Panc1 (cell line): ENCODE measurements around the gene SLC6A6. TPM values are rescaled to one million over a fixed set of nuclear protein-coding genes. Genes with fewer than 3 reads are reported as not detected.

Experiments used
- ATAC-seq: fragments of 200-7000 bp; cut with Tn5 transposase; 2 replicates; pipeline ENCODE4 v1.9.1; 2020; ENCODE audit warnings: mild to moderate bottlenecking, moderate library complexity
- BruUV-seq: library from RNA; stranded (reverse); fragments of 400-500 nt; replicated peaks from 2 replicates; lab custom pipeline; 2021; lab: Mats Ljungman, UMichigan
- CTCF ChIA-PET: fragments of 300-600 bp; sonication (Branson Sonifier 250); formaldehyde crosslinking; loops from one replicate; lab custom pipeline; 2022; ENCODE audit warnings: antibody characterized with exemption; lab: Charles Lee
- POLR2A ChIA-PET: fragments of 300-600 bp; sonication (Branson Sonifier 250); formaldehyde crosslinking; loops from one replicate; lab custom pipeline; 2022; ENCODE audit warnings: antibody characterized with exemption; lab: Charles Lee
- DNase-seq: peaks from one replicate; pipeline ENCODE4 v3.0.0-alpha.2; 2010; ENCODE audit warnings: low read depth, low spot score
- H3K27ac ChIP-seq: 2 replicates; pipeline ENCODE4 v1.5.1; 2011; ENCODE audit warnings: mild to moderate bottlenecking, low read length, inconsistent platforms
- H3K27me3 ChIP-seq: fragments of 200-500 bp; sonication (Bioruptor generic); 2 replicates; pipeline ENCODE4 v1.6.0; 2014; ENCODE audit warnings: low read length, inconsistent platforms; ENCODE audit not compliant: control insufficient read depth, insufficient read depth
- H3K36me3 ChIP-seq: fragments of 200-500 bp; sonication (Bioruptor generic); 2 replicates; pipeline ENCODE4 v1.5.1; 2014; ENCODE audit warnings: inconsistent platforms, mild to moderate bottlenecking, low read length, moderate library complexity; ENCODE audit not compliant: control insufficient read depth, insufficient read depth
- H3K4me1 ChIP-seq: 2 replicates; pipeline ENCODE4 v1.5.1; 2011; ENCODE audit warnings: inconsistent platforms, mild to moderate bottlenecking, low read length, moderate library complexity; ENCODE audit not compliant: control insufficient read depth, insufficient read depth
- H3K4me3 ChIP-seq, 2 experiments: 2 replicates each; pipeline ENCODE4 v1.5.1; 2011 to 2012; ENCODE audit warnings: low read depth in 2 of 2, low read length in 2 of 2, mild to moderate bottlenecking in 2 of 2, inconsistent platforms in 1 of 2, moderate library complexity in 1 of 2
- H3K9me3 ChIP-seq: fragments of 200-500 bp; sonication (Bioruptor generic); 2 replicates; pipeline ENCODE4 v1.5.1; 2014; ENCODE audit warnings: low read depth, mild to moderate bottlenecking, inconsistent platforms, low read length, moderate library complexity; ENCODE audit not compliant: control insufficient read depth, insufficient read depth
- POLR2AphosphoS5 ChIP-seq: IDR thresholded peaks from 2 replicates; pipeline ENCODE4 v1.6.1; 2012; ENCODE audit warnings: mild to moderate bottlenecking, low read depth, low read length, moderate library complexity
- SIN3A ChIP-seq: IDR thresholded peaks from 2 replicates; pipeline ENCODE4 v1.6.1; 2012; ENCODE audit warnings: low read depth, mild to moderate bottlenecking, low read length, moderate library complexity, borderline replicate concordance; ENCODE audit not compliant: insufficient read depth
- TCF7L2 ChIP-seq: IDR thresholded peaks from 2 replicates; pipeline ENCODE4 v1.6.1; 2011; ENCODE audit warnings: mild to moderate bottlenecking, low read depth, low read length, inconsistent platforms
- in situ Hi-C: cut with HindIII; loops from 2 replicates; pipeline ENCODE4 v1.10.0; 2016; ENCODE audit warnings: low sequenced_read_pairs, low pct_unique_long_range_greater_than_20kb
- intact Hi-C: fragments of 100-400 bp; cut with micrococcal nuclease; formaldehyde crosslinking; loops from one replicate; pipeline ENCODE4 v1.10.0; 2022; ENCODE audit not compliant: unreplicated experiment
- total RNA-seq: library from RNA; stranded (reverse); gene quantifications from one replicate; pipeline ENCODE4 v1.2.1, GENCODE V29; 2021; ENCODE audit not compliant: unreplicated experiment
- TF ChIP-seq, protein P1 (sequence below), 2 experiments: IDR thresholded peaks; 2 replicates each; pipeline ENCODE4 v1.6.1; 2011 to 2012; ENCODE audit warnings: low read depth in 2 of 2, control low read depth in 1 of 2, low read length in 1 of 2, mild to moderate bottlenecking in 1 of 2, moderate library complexity in 1 of 2; ENCODE audit not compliant: insufficient read depth in 1 of 2
- TF ChIP-seq, protein P2 (sequence below): fragments of 450-650 bp; IDR thresholded peaks from 2 replicates; pipeline ENCODE4 v1.5.1; 2017; ENCODE audit warnings: mild to moderate bottlenecking

The SLC6A6 gene
- total RNA-seq, 1 experiment from 2014 or later = 61.0 TPM

DNA sequence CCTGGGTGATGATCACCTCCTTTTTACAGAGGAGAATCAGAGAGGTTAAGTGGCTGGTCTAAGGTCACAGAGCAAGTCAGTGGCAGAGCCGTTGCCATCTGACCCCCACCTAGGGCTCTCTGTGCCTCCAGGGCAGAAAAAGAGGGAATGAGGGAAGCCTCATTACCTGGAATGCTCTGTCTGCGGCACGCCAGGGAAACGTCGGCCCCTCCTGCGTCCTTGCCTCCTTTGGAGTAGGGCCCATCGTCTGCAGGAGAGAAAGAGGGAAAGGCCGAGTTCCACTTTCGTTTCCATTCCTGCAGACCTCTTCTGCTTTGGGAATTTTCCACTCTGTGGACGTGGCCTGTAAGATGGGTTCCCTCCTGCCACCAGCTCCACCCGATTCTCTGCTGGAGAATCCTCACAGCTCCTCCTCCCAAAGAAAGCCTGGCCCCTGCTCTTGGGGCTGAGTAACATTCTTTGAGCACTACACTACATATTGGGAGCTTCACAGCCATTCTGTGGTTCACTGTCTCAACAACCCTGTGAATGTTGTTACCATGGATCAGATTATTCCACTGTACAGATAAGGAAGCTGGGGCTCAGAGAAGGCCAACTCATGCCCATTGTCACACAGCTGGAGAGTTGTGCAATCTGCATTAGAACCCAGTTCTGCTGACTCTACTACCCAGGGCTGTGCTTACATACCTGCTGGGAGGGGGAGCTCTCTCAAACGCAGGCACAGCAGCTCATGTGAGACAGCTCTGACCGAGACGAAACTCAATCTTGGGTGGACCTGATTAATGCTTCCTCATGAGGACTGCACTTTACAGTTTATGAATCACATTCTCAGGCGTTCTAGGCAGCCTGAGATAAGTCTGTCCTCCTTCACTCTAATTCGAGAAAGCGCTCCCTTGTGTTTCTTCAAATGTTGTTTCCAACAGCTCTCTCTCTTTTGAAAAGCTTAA lies 123.6 kb downstream of the SLC6A6 start:
- ATAC-seq (peak; percentile 56), DNase-seq (no peak)
- H3K27me3 ChIP-seq = no peaks in the 10 kb centered on the region
- TF ChIP-seq, protein P1, sequence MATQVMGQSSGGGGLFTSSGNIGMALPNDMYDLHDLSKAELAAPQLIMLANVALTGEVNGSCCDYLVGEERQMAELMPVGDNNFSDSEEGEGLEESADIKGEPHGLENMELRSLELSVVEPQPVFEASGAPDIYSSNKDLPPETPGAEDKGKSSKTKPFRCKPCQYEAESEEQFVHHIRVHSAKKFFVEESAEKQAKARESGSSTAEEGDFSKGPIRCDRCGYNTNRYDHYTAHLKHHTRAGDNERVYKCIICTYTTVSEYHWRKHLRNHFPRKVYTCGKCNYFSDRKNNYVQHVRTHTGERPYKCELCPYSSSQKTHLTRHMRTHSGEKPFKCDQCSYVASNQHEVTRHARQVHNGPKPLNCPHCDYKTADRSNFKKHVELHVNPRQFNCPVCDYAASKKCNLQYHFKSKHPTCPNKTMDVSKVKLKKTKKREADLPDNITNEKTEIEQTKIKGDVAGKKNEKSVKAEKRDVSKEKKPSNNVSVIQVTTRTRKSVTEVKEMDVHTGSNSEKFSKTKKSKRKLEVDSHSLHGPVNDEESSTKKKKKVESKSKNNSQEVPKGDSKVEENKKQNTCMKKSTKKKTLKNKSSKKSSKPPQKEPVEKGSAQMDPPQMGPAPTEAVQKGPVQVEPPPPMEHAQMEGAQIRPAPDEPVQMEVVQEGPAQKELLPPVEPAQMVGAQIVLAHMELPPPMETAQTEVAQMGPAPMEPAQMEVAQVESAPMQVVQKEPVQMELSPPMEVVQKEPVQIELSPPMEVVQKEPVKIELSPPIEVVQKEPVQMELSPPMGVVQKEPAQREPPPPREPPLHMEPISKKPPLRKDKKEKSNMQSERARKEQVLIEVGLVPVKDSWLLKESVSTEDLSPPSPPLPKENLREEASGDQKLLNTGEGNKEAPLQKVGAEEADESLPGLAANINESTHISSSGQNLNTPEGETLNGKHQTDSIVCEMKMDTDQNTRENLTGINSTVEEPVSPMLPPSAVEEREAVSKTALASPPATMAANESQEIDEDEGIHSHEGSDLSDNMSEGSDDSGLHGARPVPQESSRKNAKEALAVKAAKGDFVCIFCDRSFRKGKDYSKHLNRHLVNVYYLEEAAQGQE (IDR thresholded peaks at IDR 0.05; ENCODE audit: insufficient read depth in 1 of 2, low read depth in 2 of 2, low read length in 1 of 2) = no peak
- TF ChIP-seq, protein P2, sequence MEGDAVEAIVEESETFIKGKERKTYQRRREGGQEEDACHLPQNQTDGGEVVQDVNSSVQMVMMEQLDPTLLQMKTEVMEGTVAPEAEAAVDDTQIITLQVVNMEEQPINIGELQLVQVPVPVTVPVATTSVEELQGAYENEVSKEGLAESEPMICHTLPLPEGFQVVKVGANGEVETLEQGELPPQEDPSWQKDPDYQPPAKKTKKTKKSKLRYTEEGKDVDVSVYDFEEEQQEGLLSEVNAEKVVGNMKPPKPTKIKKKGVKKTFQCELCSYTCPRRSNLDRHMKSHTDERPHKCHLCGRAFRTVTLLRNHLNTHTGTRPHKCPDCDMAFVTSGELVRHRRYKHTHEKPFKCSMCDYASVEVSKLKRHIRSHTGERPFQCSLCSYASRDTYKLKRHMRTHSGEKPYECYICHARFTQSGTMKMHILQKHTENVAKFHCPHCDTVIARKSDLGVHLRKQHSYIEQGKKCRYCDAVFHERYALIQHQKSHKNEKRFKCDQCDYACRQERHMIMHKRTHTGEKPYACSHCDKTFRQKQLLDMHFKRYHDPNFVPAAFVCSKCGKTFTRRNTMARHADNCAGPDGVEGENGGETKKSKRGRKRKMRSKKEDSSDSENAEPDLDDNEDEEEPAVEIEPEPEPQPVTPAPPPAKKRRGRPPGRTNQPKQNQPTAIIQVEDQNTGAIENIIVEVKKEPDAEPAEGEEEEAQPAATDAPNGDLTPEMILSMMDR = no peak
- no peak for TF ChIP-seq POLR2AphosphoS5
- no TSS peak for BruUV-seq
- no peak overlapping the region for H3K4me3 ChIP-seq
- no peaks in the 10 kb centered on the region for H3K9me3 ChIP-seq
- H3K4me1 ChIP-seq = no peaks in the 10 kb centered on the region; the same call in none of the 2 replicates
- ChIA-PET CTCF (interaction anchor here (0.6 kb wide), 1 partner anchor 386 kb away, joined by 3 read pairs; no protein-coding TSS in a partner anchor), POLR2A (no interaction called here)
- in situ Hi-C loops = no loop called here
- H3K27ac ChIP-seq = peak overlapping the region; percentile 39; the same call in 1 of the 2 replicates
- intact Hi-C loops = no loop called here
- H3K36me3 ChIP-seq = no peaks in the 10 kb centered on the region

DNA sequence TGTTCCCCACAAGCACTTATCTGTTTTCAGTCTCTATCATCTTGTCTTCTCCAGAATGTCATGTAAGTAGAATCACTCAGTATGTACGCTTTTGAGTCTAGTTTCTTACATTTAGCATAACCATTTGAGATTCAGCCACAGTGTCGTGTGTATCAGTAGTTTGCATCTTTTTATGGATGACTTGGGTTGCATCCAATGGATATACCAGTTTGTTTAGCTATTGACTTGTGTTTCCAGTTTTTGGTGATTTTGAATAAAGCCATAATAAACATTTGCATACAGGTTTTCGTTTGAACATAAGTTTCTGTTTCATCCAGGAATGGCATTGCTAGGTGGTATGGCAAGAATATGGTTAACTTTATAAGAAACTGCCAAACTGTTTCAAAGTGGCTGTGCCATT lies 125.7 kb downstream of the SLC6A6 start:
- intact Hi-C loops = no loop called here

More for the DNA sequence above, 125.7 kb downstream of the SLC6A6 start:
- ChIA-PET CTCF (no interaction called here), POLR2A (no interaction called here)
- ATAC-seq = no peak
- Histone ChIP-seq H3K4me1 (no peaks in the 10 kb centered on the region; the same call in none of the 2 replicates), H3K27me3 (no peaks in the 10 kb centered on the region), H3K36me3 (no peaks in the 10 kb centered on the region), H3K27ac (no peak overlapping the region), H3K9me3 (no peaks in the 10 kb centered on the region), H3K4me3 (no peak overlapping the region)
- in situ Hi-C loops = no loop called here
- TF ChIP-seq TCF7L2 (no peak), POLR2AphosphoS5 (no peak), SIN3A (no peak)
- TF ChIP-seq, protein P2 = no peak
- TF ChIP-seq, protein P1 (IDR thresholded peaks at IDR 0.05; ENCODE audit: insufficient read depth in 1 of 2, low read depth in 2 of 2, low read length in 1 of 2) = no peak
- DNase-seq = no peak
- BruUV-seq = no TSS peak
